Caki2 (cell line): Measurements from ENCODE around the gene RPS13. TPM values are rescaled to one million over a fixed set of nuclear protein-coding genes. Genes with fewer than 3 reads are reported as not detected.
"Not testable (repeated sequence)": the region's sequence is repeated elsewhere in the genome, so short reads cannot be mapped to it uniquely, and the experiment has no call there.

Experiments used
- DNase-seq: peaks from one replicate; pipeline ENCODE4 v3.0.0-alpha.2; 2015; ENCODE audit warnings: low read depth
- in situ Hi-C: cut with HindIII; loops from 2 replicates; pipeline ENCODE4 v1.10.0; 2016; ENCODE audit warnings: low sequenced_read_pairs, low pct_unique_long_range_greater_than_20kb, mixed read lengths
- total RNA-seq: library from RNA; depleted of rRNA; stranded (reverse); fragments of >200 nt; shearing (Covaris generic); gene quantifications from 2 replicates; pipeline ENCODE4 v1.2.3, GENCODE V29; 2014; ENCODE audit warnings: low replicate concordance; rRNA removed

RPS13 gene
- total RNA-seq, 1 experiment from 2014 or later = 827 TPM

GRCh38 chr11:17048491-17048890 is 29.0 kb downstream of the RPS13 start:
- in situ Hi-C loops = not testable (repeated sequence)
- peak; percentile 56 for DNase-seq

GRCh38 chr11:17046690-17047089 is 30.8 kb downstream of the RPS13 start:
- in situ Hi-C loops = no loop called here
- DNase-seq = no peak

- no peak for DNase-seq
- in situ Hi-C loops = no loop called here
These were observed 40.5 kb downstream of the RPS13 start for GRCh38 chr11:17036666-17037658.

GRCh38 chr11:17034027-17034426 is 43.4 kb downstream of the RPS13 start:
- DNase-seq, in situ Hi-C loops: not testable (repeated sequence)

- in situ Hi-C loops = no loop called here
- DNase-seq = no peak
These were observed 50.9 kb downstream of the RPS13 start for GRCh38 chr11:17026487-17027082.

- in situ Hi-C loops = no loop called here
- DNase-seq = no peak
These were observed 52.5 kb downstream of the RPS13 start for GRCh38 chr11:17024924-17025323.

Other genes starting within 250 kb of the RPS13 start
- gene PLEKHA7, start 63.3 kb downstream of the RPS13 start, total RNA-seq = 20.2 and 41.0 TPM in 2 replicates
- gene PIK3C2A, start 130.3 kb upstream of the RPS13 start, total RNA-seq = 13.2 and 13.4 TPM in 2 replicates
- 19.0 and 22.1 TPM in 2 replicates for gene NUCB2, start 199.1 kb upstream of the RPS13 start, total RNA-seq